ENCODE data around the gene IGF2BP3.

IGF2BP3 gene

GRCh38 chr7:23471106-23471859 lies 992 bp upstream of the IGF2BP3 start:
- peak; percentile 40 for DNase-seq

GRCh38 chr7:23469961-23470250 lies 385 bp downstream of the IGF2BP3 start:
- no peak for DNase-seq

- DNase-seq: no peak
Observed at GRCh38 chr7:23469150-23469960, 936 bp downstream of the IGF2BP3 start.

GRCh38 chr7:23468526-23469149 lies 1.7 kb downstream of the IGF2BP3 start:
- no peak for DNase-seq

GRCh38 chr7:23467806-23468525 lies 2.3 kb downstream of the IGF2BP3 start:
- DNase-seq: no peak

- DNase-seq: no peak
Observed at GRCh38 chr7:23467291-23467805, 2.9 kb downstream of the IGF2BP3 start.

- peak; percentile 69 for DNase-seq
Observed at GRCh38 chr7:23462846-23463245, 7.4 kb downstream of the IGF2BP3 start.

- DNase-seq: no peak
Observed at GRCh38 chr7:23458044-23458443, 12.2 kb downstream of the IGF2BP3 start.

- no peak for DNase-seq
Observed at GRCh38 chr7:23456093-23456492, 14.2 kb downstream of the IGF2BP3 start.

GRCh38 chr7:23454881-23455526 lies 15.3 kb downstream of the IGF2BP3 start:
- no peak for DNase-seq

GRCh38 chr7:23450518-23450917 lies 19.8 kb downstream of the IGF2BP3 start:
- no peak for DNase-seq

GRCh38 chr7:23449941-23450340 lies 20.4 kb downstream of the IGF2BP3 start:
- DNase-seq: no peak

GRCh38 chr7:23445326-23445725 lies 25.0 kb downstream of the IGF2BP3 start:
- DNase-seq: no peak

GRCh38 chr7:23443974-23444373 lies 26.3 kb downstream of the IGF2BP3 start:
- DNase-seq: no peak

- DNase-seq: no peak
Observed at GRCh38 chr7:23438171-23438570, 32.1 kb downstream of the IGF2BP3 start.

- DNase-seq: no peak
Observed at GRCh38 chr7:23434147-23434917, 36.0 kb downstream of the IGF2BP3 start.

GRCh38 chr7:23431702-23432199 lies 38.5 kb downstream of the IGF2BP3 start:
- no peak for DNase-seq

- no peak for DNase-seq
Observed at GRCh38 chr7:23430893-23431259, 39.4 kb downstream of the IGF2BP3 start.

- DNase-seq: peak; percentile 61
Observed at GRCh38 chr7:23426876-23427275, 43.4 kb downstream of the IGF2BP3 start.

- no peak for DNase-seq
Observed at GRCh38 chr7:23422909-23423308, 47.4 kb downstream of the IGF2BP3 start.

- DNase-seq: no peak
Observed at GRCh38 chr7:23422384-23422783, 47.9 kb downstream of the IGF2BP3 start.

- no peak for DNase-seq
Observed at GRCh38 chr7:23419845-23420244, 50.4 kb downstream of the IGF2BP3 start.
